WTC11 (cell line): ENCODE measurements around the gene RHBG. TPM values are rescaled to one million over a fixed set of nuclear protein-coding genes. Genes with fewer than 3 reads are reported as not detected.
A peak's percentile ranks its signal among the peaks of the same experiment; 100 is the strongest.
"Not testable (repeated sequence)": the region's sequence is repeated elsewhere in the genome, so short reads cannot be mapped to it uniquely, and the experiment has no call there.

Experiments used
- ATAC-seq: fragments of 200-7000 bp; cut with Tn5 transposase; 2 replicates; pipeline ENCODE4 v1.10.0; 2021; ENCODE audit warnings: mild to moderate bottlenecking, moderate library complexity
- CTCF ChIA-PET: fragments of 300-600 bp; sonication (Branson Sonifier 250); formaldehyde crosslinking; loops from one replicate; lab custom pipeline; 2021; ENCODE audit warnings: antibody characterized with exemption; lab: Charles Lee
- POLR2A ChIA-PET: fragments of 350-600 bp; sonication (Branson Sonifier 250); formaldehyde crosslinking; loops from one replicate; lab custom pipeline; 2021; ENCODE audit warnings: antibody characterized with exemption; lab: Charles Lee
- DNase-seq: peaks from one replicate; pipeline ENCODE4 v3.0.0; 2021; ENCODE audit warnings: low spot score
- H3K27ac Mint-ChIP-seq: 2 replicates; pipeline ENCODE4 v1.8.0; 2021; ENCODE audit warnings: mixed read lengths
- H3K27me3 Mint-ChIP-seq: 2 replicates; pipeline ENCODE4 v1.8.0; 2021; ENCODE audit warnings: low read depth, mild to moderate bottlenecking, moderate library complexity, mixed read lengths
- H3K36me3 Mint-ChIP-seq: 2 replicates; pipeline ENCODE4 v1.8.0; 2021; ENCODE audit warnings: mixed read lengths
- H3K4me1 Mint-ChIP-seq: 2 replicates; pipeline ENCODE4 v1.8.0; 2022; ENCODE audit warnings: mixed read lengths
- H3K4me3 Mint-ChIP-seq: 2 replicates; pipeline ENCODE4 v1.8.0; 2021; ENCODE audit warnings: mild to moderate bottlenecking, moderate library complexity, mixed read lengths
- H3K9me3 Mint-ChIP-seq: 2 replicates; pipeline ENCODE4 v1.8.0; 2021; ENCODE audit warnings: mixed read lengths
- ARID4B ChIP-seq: sonication (generic); formaldehyde crosslinking; IDR thresholded peaks from 2 replicates; pipeline ENCODE4 v1.8.0; 2023; ENCODE audit warnings: missing genetic modification reagents, mild to moderate bottlenecking, borderline replicate concordance
- ATF6 ChIP-seq: sonication (generic); formaldehyde crosslinking; IDR thresholded peaks from 2 replicates; pipeline ENCODE4 v1.8.1; 2023; ENCODE audit warnings: mild to moderate bottlenecking, missing genetic modification reagents
- E2F1 ChIP-seq: sonication (generic); formaldehyde crosslinking; IDR thresholded peaks from 2 replicates; pipeline ENCODE4 v1.8.0; 2022; ENCODE audit warnings: mild to moderate bottlenecking, missing genetic modification reagents
- ESRRA ChIP-seq: sonication (generic); formaldehyde crosslinking; IDR thresholded peaks from 2 replicates; pipeline ENCODE4 v1.8.1; 2022; ENCODE audit warnings: mild to moderate bottlenecking, missing genetic modification reagents, borderline replicate concordance
- FOXJ3 ChIP-seq: sonication (generic); formaldehyde crosslinking; IDR thresholded peaks from 2 replicates; pipeline ENCODE4 v1.9.0; 2021; ENCODE audit warnings: missing genetic modification reagents, mild to moderate bottlenecking, borderline replicate concordance
- FOXP4 ChIP-seq: sonication (generic); formaldehyde crosslinking; IDR thresholded peaks from 2 replicates; pipeline ENCODE4 v1.8.0; 2022; ENCODE audit warnings: mild to moderate bottlenecking, missing genetic modification reagents
- HMGA2 ChIP-seq: fragments of 250-450 bp; sonication (Bioruptor Pico); IDR thresholded peaks from 2 replicates; pipeline ENCODE4 v1.4.0; 2021; ENCODE audit warnings: mild to moderate bottlenecking, moderate library complexity
- MAX ChIP-seq: sonication (generic); formaldehyde crosslinking; IDR thresholded peaks from 2 replicates; pipeline ENCODE4 v1.8.0; 2022; ENCODE audit warnings: mild to moderate bottlenecking, missing genetic modification reagents
- NR3C1 ChIP-seq: sonication (generic); formaldehyde crosslinking; conservative IDR thresholded peaks from 2 replicates; pipeline ENCODE4 v1.8.1; 2023; ENCODE audit warnings: low read depth, mild to moderate bottlenecking, missing genetic modification reagents
- RORB ChIP-seq: fragments of 250-450 bp; sonication (Bioruptor Pico); IDR thresholded peaks from 2 replicates; pipeline ENCODE4 v1.9.0; 2021; ENCODE audit warnings: mild to moderate bottlenecking
- SOX15 ChIP-seq: fragments of 250-450 bp; sonication (Bioruptor Pico); IDR thresholded peaks from 2 replicates; pipeline ENCODE4 v1.9.0; 2021; ENCODE audit warnings: mild to moderate bottlenecking
- TEAD4 ChIP-seq: sonication (generic); formaldehyde crosslinking; IDR thresholded peaks from 2 replicates; pipeline ENCODE4 v1.8.0; 2022; ENCODE audit warnings: mild to moderate bottlenecking, missing genetic modification reagents
- ZMAT4 ChIP-seq: fragments of 250-450 bp; sonication (Bioruptor Pico); IDR thresholded peaks from 2 replicates; pipeline ENCODE4 v1.9.0; 2021; ENCODE audit warnings: mild to moderate bottlenecking
- ZNF263 ChIP-seq: sonication (generic); formaldehyde crosslinking; IDR thresholded peaks from 2 replicates; pipeline ENCODE4 v1.8.1; 2022; ENCODE audit warnings: low read depth, mild to moderate bottlenecking, moderate library complexity, missing genetic modification reagents
- ZNF416 ChIP-seq: fragments of 250-450 bp; sonication (Bioruptor Pico); IDR thresholded peaks from 2 replicates; pipeline ENCODE4 v1.9.0; 2021; ENCODE audit warnings: mild to moderate bottlenecking, inconsistent platforms
- total RNA-seq: library from RNA; stranded (reverse); gene quantifications from 3 replicates; pipeline ENCODE4 v1.2.3, GENCODE V29; 2021

Gene RHBG
- total RNA-seq, 1 experiment from 2014 or later: 1.9 TPM

GRCh38 chr1:156320560-156320959 is 48.5 kb upstream of the RHBG start (continued):
- TF ChIP-seq ZNF263 (CRISPR knock-in tag) (no peak), TEAD4 (no peak), ESRRA (CRISPR knock-in tag) (no peak), FOXP4 (CRISPR knock-in tag) (no peak), NR3C1 (CRISPR knock-in tag) (no peak), ARID4B (no peak), E2F1 (CRISPR knock-in tag) (no peak), SOX15 (no peak)
- TF ChIP-seq, all 79 proteins: peak for 0

GRCh38 chr1:156323179-156323578 is 45.8 kb upstream of the RHBG start:
- H3K27ac Mint-ChIP-seq, POLR2A ChIA-PET, DNase-seq, H3K4me1 Mint-ChIP-seq, H3K27me3 Mint-ChIP-seq, ATAC-seq, H3K9me3 Mint-ChIP-seq, CTCF ChIA-PET, H3K4me3 Mint-ChIP-seq: not testable (repeated sequence)
- H3K36me3 Mint-ChIP-seq: peaks cover 63% of the 10 kb centered on the region

GRCh38 chr1:156336242-156336641 is 32.8 kb upstream of the RHBG start:
- DNase-seq: no peak
- ChIA-PET CTCF (interaction anchor here (1.1 to 3.0 kb wide), 4 partner anchors 17 to 142 kb away, joined by 3 to 14 read pairs (median 4); partner anchors contain the start of gene SLC25A44), POLR2A (interaction anchor here (2.4 kb wide), 1 partner anchor 53 kb away, joined by 10 read pairs; the partner anchor contains the start of gene SMG5)
- TF ChIP-seq FOXJ3 (CRISPR knock-in tag) (no peak), RORB (CRISPR knock-in tag) (no peak), MAX (no peak), ZNF416 (no peak), HMGA2 (CRISPR knock-in tag) (no peak), ZMAT4 (CRISPR knock-in tag) (no peak), ATF6 (CRISPR knock-in tag) (no peak)
- Mint-ChIP-seq H3K36me3 (peaks cover 50% of the 10 kb centered on the region), H3K4me1 (peaks cover 18% of the 10 kb centered on the region), H3K9me3 (no peaks in the 10 kb centered on the region), H3K4me3 (peak overlapping the region; percentile 99), H3K27ac (peak overlapping the region; percentile 39; the same call in 1 of the 2 replicates), H3K27me3 (no peaks in the 10 kb centered on the region)
- no peak for ATAC-seq
